Endothelial cell of umbilical vein (primary cell): ENCODE data around the gene TGM4. TPM values are rescaled to one million over a fixed set of nuclear protein-coding genes. Genes with fewer than 3 reads are reported as not detected.

ENCODE experiments used
- BruUV-seq: library from RNA; stranded (reverse); fragments of 400-500 nt; replicated peaks from 2 replicates; lab custom pipeline; 2021; lab: Mats Ljungman, UMichigan
- CTCF ChIA-PET: fragments of 300-600, 350-600 bp; sonication (Branson Sonifier 250); formaldehyde crosslinking; loops from one replicate; lab custom pipeline; 2021; ENCODE audit warnings: antibody characterized with exemption, inconsistent platforms; lab: Charles Lee
- POLR2A ChIA-PET: fragments of 300-600, 350-600 bp; sonication (Branson Sonifier 250); formaldehyde crosslinking; loops from one replicate; lab custom pipeline; 2021; ENCODE audit warnings: antibody characterized with exemption, inconsistent platforms; lab: Charles Lee
- DNase-seq: peaks from one replicate; pipeline ENCODE4 v3.0.0-alpha.2; 2011; ENCODE audit warnings: low read depth, low spot score
- FAIRE-seq: peaks from 2 replicates; lab custom pipeline; 2011; peaks lifted over from hg19 to GRCh38; lab: Jason Lieb, UNC
- H2AFZ ChIP-seq: 2 replicates; pipeline ENCODE4 v1.6.0; 2012; ENCODE audit warnings: low read depth, low read length, control low read depth, inconsistent platforms
- H3K27ac ChIP-seq: 2 replicates; pipeline ENCODE4 v1.5.1; 2011; ENCODE audit warnings: low read depth, mild to moderate bottlenecking, control low read depth, low read length, moderate library complexity; ENCODE audit not compliant: insufficient read depth
- H3K27me3 ChIP-seq, 2 experiments: 2 replicates each; pipeline versions ENCODE4 v1.6.0 to v1.6.1; 2011; ENCODE audit warnings: low read length in 2 of 2, mixed read lengths in 1 of 2; ENCODE audit not compliant: control insufficient read depth in 2 of 2, insufficient read depth in 2 of 2
- H3K36me3 ChIP-seq, 2 experiments: 2 replicates in 1 of 2; 3 replicates in 1 of 2; pipeline ENCODE4 v1.5.1; 2011; ENCODE audit warnings: low read length in 2 of 2, mild to moderate bottlenecking in 1 of 2, moderate library complexity in 1 of 2; ENCODE audit not compliant: control insufficient read depth in 2 of 2, insufficient read depth in 2 of 2; ENCODE audit errors: extremely low read depth in 1 of 2
- H3K4me1 ChIP-seq: 3 replicates; pipeline ENCODE4 v1.5.1; 2011; ENCODE audit warnings: mild to moderate bottlenecking, low read length; ENCODE audit not compliant: control insufficient read depth, insufficient read depth; ENCODE audit errors: extremely low read depth
- H3K4me2 ChIP-seq: 2 replicates; pipeline ENCODE4 v1.6.1; 2011; ENCODE audit warnings: low read length, control low read depth, mixed read lengths; ENCODE audit not compliant: insufficient read depth
- H3K4me3 ChIP-seq, 3 experiments: fragments of 200-600 bp in 1 of 3; sonication (generic), shearing (Covaris generic) in 1 of 3; replicated peaks in 1 of 3; 2 replicates each; pipeline ENCODE4 v1.5.1; 2011 to 2016; ENCODE audit warnings: control low read depth in 3 of 3, low read length in 3 of 3, mild to moderate bottlenecking in 2 of 3, inconsistent platforms in 1 of 3, low read depth in 1 of 3, moderate library complexity in 1 of 3; ENCODE audit not compliant: insufficient read depth in 1 of 3
- H3K79me2 ChIP-seq: 2 replicates; pipeline ENCODE4 v1.6.0; 2012; ENCODE audit warnings: low read length, inconsistent platforms; ENCODE audit not compliant: control insufficient read depth, insufficient read depth
- H3K9ac ChIP-seq: replicated peaks from 2 replicates; pipeline ENCODE3; 2011; ENCODE audit warnings: low read length, control low read depth; ENCODE audit not compliant: insufficient read depth; ENCODE audit errors: extremely low read depth
- H3K9me1 ChIP-seq: replicated peaks from 3 replicates; pipeline ENCODE4 v1.6.0; 2011; ENCODE audit warnings: mild to moderate bottlenecking, low read length; ENCODE audit not compliant: control insufficient read depth, insufficient read depth; ENCODE audit errors: extremely low read depth
- H3K9me3 ChIP-seq: replicated peaks from 2 replicates; pipeline ENCODE4 v1.5.1; 2012; ENCODE audit warnings: low read length, inconsistent platforms; ENCODE audit not compliant: control insufficient read depth, insufficient read depth
- H4K20me1 ChIP-seq: replicated peaks from 2 replicates; pipeline ENCODE3; 2011; ENCODE audit warnings: mild to moderate bottlenecking, low read length; ENCODE audit not compliant: control insufficient read depth, insufficient read depth; ENCODE audit errors: extremely low read depth
- CTCF ChIP-seq, 2 donors: IDR thresholded peaks; 1 replicate in 1 of 2; 2 replicates in 1 of 2; pipeline ENCODE4 v1.5.1; 2011; ENCODE audit warnings: low read length in 2 of 2, mild to moderate bottlenecking in 2 of 2, moderate library complexity in 2 of 2, control low read depth in 1 of 2, inconsistent platforms in 1 of 2, low read depth in 1 of 2; ENCODE audit not compliant: insufficient read depth in 1 of 2; ENCODE audit errors: extremely low read depth in 1 of 2
- EZH2 ChIP-seq: IDR thresholded peaks from 2 replicates; pipeline ENCODE4 v1.6.1; 2012; ENCODE audit warnings: borderline replicate concordance, low read depth, mild to moderate bottlenecking, moderate library complexity, low read length, inconsistent platforms; ENCODE audit not compliant: severe bottlenecking
- FOS ChIP-seq: IDR thresholded peaks from 2 replicates; pipeline ENCODE4 v1.6.1; 2011; ENCODE audit warnings: mild to moderate bottlenecking, low read length, moderate library complexity, borderline replicate concordance; ENCODE audit not compliant: insufficient read depth
- GATA2 ChIP-seq: IDR thresholded peaks from 2 replicates; pipeline ENCODE4 v1.7.0; 2011; ENCODE audit warnings: low read depth, mild to moderate bottlenecking, moderate library complexity, mixed read lengths, low read length; ENCODE audit not compliant: insufficient read length, insufficient read depth
- JUN ChIP-seq: IDR thresholded peaks from 2 replicates; pipeline ENCODE4 v1.6.1; 2011; ENCODE audit warnings: borderline replicate concordance, low read depth; ENCODE audit not compliant: insufficient read length, insufficient read depth
- MYC ChIP-seq: IDR thresholded peaks from one replicate; pipeline ENCODE4 v1.6.1; 2011; ENCODE audit warnings: mild to moderate bottlenecking, low read depth, low read length
- POLR2A ChIP-seq: IDR thresholded peaks from 2 replicates; pipeline ENCODE4 v1.6.1; 2012; ENCODE audit warnings: low read depth, mild to moderate bottlenecking, control low read depth, low read length
- POLR2AphosphoS5 ChIP-seq: IDR thresholded peaks from 2 replicates; pipeline ENCODE4 v1.6.1; 2012; ENCODE audit warnings: low read depth, mild to moderate bottlenecking, control low read depth, low read length, moderate library complexity; ENCODE audit not compliant: insufficient read depth
- dilution Hi-C: fragments of 300-500 bp; cut with MboI; formaldehyde crosslinking; loops from one replicate; pipeline ENCODE4 v1.15.0; 2019; ENCODE audit warnings: low sequenced_read_pairs; ENCODE audit not compliant: extremely low pct_ligation_motif_present
- intact Hi-C: fragments of 100-400 bp; cut with micrococcal nuclease; formaldehyde crosslinking; loops from one replicate; pipeline ENCODE4 v1.10.0; 2022
- polyA plus RNA-seq, 4 experiments: library from polyadenylated mRNA; depleted of rRNA in 3 of 4; stranded (reverse) in 3 of 4; unstranded in 1 of 4; fragments of >200 nt; gene quantifications; 2 replicates each; pipeline versions ENCODE4 v1.2.1 to v1.2.3, GENCODE V29; 2011 to 2012; ENCODE audit warnings: missing spikeins in 1 of 4
- total RNA-seq: library from RNA; stranded (reverse); gene quantifications from 2 replicates; pipeline ENCODE4 v1.2.3, GENCODE V29; 2021
- TF ChIP-seq, protein P1 (sequence below): IDR thresholded peaks from 2 replicates; pipeline ENCODE4 v1.6.1; 2011; ENCODE audit not compliant: insufficient read depth, insufficient read length

Gene TGM4
- total and polyA plus RNA-seq, 2 donors (not counting 3 experiments of a cell fraction or from before 2014, with no cell fraction given): 0.11 to 0.24 TPM

- POLR2A ChIA-PET: no interaction called here
- no TSS peak for BruUV-seq
Observed at GRCh38 chr3:44915702-44916438, 41.5 kb downstream of the TGM4 start.

More at GRCh38 chr3:44915702-44916438, 41.5 kb downstream of the TGM4 start:
- no peak overlapping the region for H3K27ac ChIP-seq
- DNase-seq (no peak), FAIRE-seq (no peak)
- H3K9ac ChIP-seq: no peak overlapping the region
- no peaks in the 10 kb centered on the region for H4K20me1 ChIP-seq
- no peak overlapping the region for H2AFZ ChIP-seq
- no peaks in the 10 kb centered on the region for H3K79me2 ChIP-seq
- H3K36me3 ChIP-seq: peaks cover 0 to under 1% of the 10 kb centered on the region in 2 experiments
- H3K4me2 ChIP-seq: no peak overlapping the region
- intact Hi-C loops: loop anchor here (2.0 kb wide), 1 partner anchor 31 kb away; no protein-coding TSS in a partner anchor
- H3K9me3 ChIP-seq: no peaks in the 10 kb centered on the region
- dilution Hi-C loops: no loop called here
- peaks cover 3% of the 10 kb centered on the region for H3K4me1 ChIP-seq
- CTCF ChIA-PET: interaction anchor here (0.7 to 4.9 kb wide), 11 partner anchors 8 to 386 kb away, joined by 3 to 58 read pairs (median 5); partner anchors contain the start of genes KIAA1143 and KIF15
- H3K27me3 ChIP-seq: no peaks in the 10 kb centered on the region
- no peak overlapping the region for H3K4me3 ChIP-seq
- TF ChIP-seq FOS: no peak
- no peak for TF ChIP-seq JUN
- TF ChIP-seq CTCF (IDR thresholded peaks at IDR 0.05; ENCODE audit: extremely low read depth in 1 of 2, insufficient read depth in 1 of 2, low read depth in 1 of 2, low read length in 2 of 2): no peak
- TF ChIP-seq POLR2A: no peak
- TF ChIP-seq, protein P1, sequence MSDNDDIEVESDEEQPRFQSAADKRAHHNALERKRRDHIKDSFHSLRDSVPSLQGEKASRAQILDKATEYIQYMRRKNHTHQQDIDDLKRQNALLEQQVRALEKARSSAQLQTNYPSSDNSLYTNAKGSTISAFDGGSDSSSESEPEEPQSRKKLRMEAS: no peak
- no peak for TF ChIP-seq POLR2AphosphoS5
- no peak for TF ChIP-seq MYC
- TF ChIP-seq EZH2: no peak
- TF ChIP-seq GATA2: no peak
- H3K9me1 ChIP-seq: no peaks in the 10 kb centered on the region
